HEK293T (cell line): ENCODE results near the gene IRF2.

Experiments
- ARNT ChIP-seq: fragments of 450-650 bp; IDR thresholded peaks from 2 replicates; pipeline ENCODE4 v1.6.1; 2017; ENCODE audit warnings: mild to moderate bottlenecking
- BHLHE40 ChIP-seq: fragments of 450-650 bp; IDR thresholded peaks from 2 replicates; pipeline ENCODE4 v1.6.1; 2016; ENCODE audit warnings: mild to moderate bottlenecking, moderate library complexity, borderline replicate concordance
- NFRKB ChIP-seq: fragments of 450-650 bp; IDR thresholded peaks from 2 replicates; pipeline ENCODE4 v1.6.1; 2016; ENCODE audit warnings: mild to moderate bottlenecking, moderate library complexity
- TARDBP ChIP-seq: fragments of 450-650 bp; IDR thresholded peaks from 2 replicates; pipeline ENCODE4 v1.6.1; 2016

GRCh38 chr4:184464759-184465454 lies 9.4 kb downstream of the IRF2 start:
- TF ChIP-seq NFRKB = no peak
- TF ChIP-seq ARNT = no peak
- no peak for TF ChIP-seq TARDBP
- TF ChIP-seq BHLHE40 = no peak
